ENCODE measurements around the gene FGD4. TPM values are rescaled to one million over a fixed set of nuclear protein-coding genes. Genes with fewer than 3 reads are reported as not detected.

FGD4 gene
- total and polyA plus RNA-seq, 9 of the 15 experiments (the other 6 are each of a cell fraction or from before 2014, with no cell fraction given) = 0.05 to 0.51 (median 0.27) TPM

DNA sequence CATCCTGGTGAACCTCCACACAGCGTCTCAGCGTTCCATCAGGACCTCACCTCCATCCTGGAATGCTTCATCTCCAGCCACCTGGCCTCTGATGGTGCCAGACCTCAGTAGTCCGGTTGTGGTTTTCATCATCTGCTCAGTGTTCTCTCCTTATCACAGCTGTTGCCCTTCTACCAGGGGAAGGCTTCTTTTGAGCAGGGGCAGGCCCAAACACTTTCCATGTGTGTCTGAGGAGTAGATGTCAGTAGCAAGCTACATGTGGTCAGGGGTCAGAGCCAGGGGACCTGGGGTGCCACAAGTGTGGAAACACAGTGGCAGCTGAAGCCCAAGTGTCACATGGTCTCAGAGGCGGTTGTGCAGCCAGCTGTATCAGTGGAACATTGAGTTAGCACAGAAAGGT, 30.2 kb upstream of the FGD4 start:
- FAIRE-seq = no peak
- no peaks in the 10 kb centered on the region for H3K4me1 ChIP-seq (replicated peaks in 1 of 2; ENCODE audit: control insufficient read depth in 2 of 2, insufficient read depth in 2 of 2, low read length in 2 of 2)
- no peaks in the 10 kb centered on the region for H3K79me2 ChIP-seq (ENCODE audit: control insufficient read depth, insufficient read depth, low read length)
- H3K4me2 ChIP-seq (ENCODE audit: insufficient read depth, low read length) = no peak overlapping the region
- H4K20me1 ChIP-seq (replicated peaks; ENCODE audit: control insufficient read depth, insufficient read depth, low read length) = no peaks in the 10 kb centered on the region
- intact Hi-C loops (cut with micrococcal nuclease) = loop anchor here (5.0 kb wide), 3 partner anchors 33 to 303 kb away; no protein-coding TSS in a partner anchor
- no peaks in the 10 kb centered on the region for H3K36me3 ChIP-seq (ENCODE audit: control insufficient read depth, insufficient read depth, low read length)
- no peak overlapping the region for H2AFZ ChIP-seq (ENCODE audit: low read depth, low read length)
- DNase-seq (ENCODE audit: extremely low read depth in 1 of 4, low spot score in 3 of 4) = no peak
- TF ChIP-seq NFIC (IDR thresholded peaks at IDR 0.05) = no peak
- TF ChIP-seq SOX6 (IDR thresholded peaks at IDR 0.05) = no peak
- TF ChIP-seq SLC30A9 (CRISPR knock-in tag; IDR thresholded peaks at IDR 0.05) = no peak
- no peak for TF ChIP-seq SAFB2 (IDR thresholded peaks at IDR 0.05; ENCODE audit: borderline replicate concordance, low read depth, low read length, severe bottlenecking)
- TF ChIP-seq TCFL5 (CRISPR knock-in tag; conservative IDR thresholded peaks at IDR 0.05) = no peak
- no peaks in the 10 kb centered on the region; a peak in 1 of 5 replicates for H3K27me3 ChIP-seq (ENCODE audit: control insufficient read depth in 2 of 2, insufficient read depth in 2 of 2, low read length in 2 of 2)
- no peak overlapping the region for H3K27ac ChIP-seq (ENCODE audit: extremely low read depth, low read depth, low read length)
- ChIA-PET CTCF (ENCODE audit: low intra/inter-chr PET ratio) (no interaction called here), POLR2A (interaction anchor here (0.9 to 1.2 kb wide), 2 partner anchors 10 to 386 kb away, joined by 3 read pairs; no protein-coding TSS in a partner anchor)
- no peaks in the 10 kb centered on the region for H3K9me3 ChIP-seq (replicated peaks; ENCODE audit: control insufficient read depth, insufficient read depth, low read depth, low read length)
- 5% methylated on average over 4 of the region's 4 CpGs for WGBS (ENCODE audit: insufficient coverage, low coverage, missing lambda C conversion rate)
- no TSS peak for BruUV-seq (replicated peaks)
- no peak for ATAC-seq
- H3K4me3 ChIP-seq = no peak overlapping the region
- in situ Hi-C loops (cut with MboI) = loop anchor here (10.0 kb wide), 1 partner anchor 286 kb away; no protein-coding TSS in a partner anchor
- no peaks in the 10 kb centered on the region for H3K9me1 ChIP-seq (ENCODE audit: control insufficient read depth, insufficient read depth, low read length)
- no peak overlapping the region for H3K9ac ChIP-seq (ENCODE audit: insufficient read depth in 1 of 2, low read depth in 2 of 2, low read length in 2 of 2)

Measured in K562 (cell line).